Skeletal muscle cell (primary cell): ENCODE data around the gene PIGP.
"Not testable (repeated sequence)": the region's sequence is repeated elsewhere in the genome, so short reads cannot be mapped to it uniquely, and the experiment has no call there.

ENCODE experiments used
- DNase-seq: peaks from one replicate; pipeline ENCODE4 v3.0.0-alpha.2; 2010; ENCODE audit warnings: low read depth
- H3K4me3 ChIP-seq: 2 replicates; pipeline ENCODE4 v1.5.1; 2011; ENCODE audit warnings: low read depth, mild to moderate bottlenecking, control low read depth, low read length, moderate library complexity

Gene PIGP

DNA sequence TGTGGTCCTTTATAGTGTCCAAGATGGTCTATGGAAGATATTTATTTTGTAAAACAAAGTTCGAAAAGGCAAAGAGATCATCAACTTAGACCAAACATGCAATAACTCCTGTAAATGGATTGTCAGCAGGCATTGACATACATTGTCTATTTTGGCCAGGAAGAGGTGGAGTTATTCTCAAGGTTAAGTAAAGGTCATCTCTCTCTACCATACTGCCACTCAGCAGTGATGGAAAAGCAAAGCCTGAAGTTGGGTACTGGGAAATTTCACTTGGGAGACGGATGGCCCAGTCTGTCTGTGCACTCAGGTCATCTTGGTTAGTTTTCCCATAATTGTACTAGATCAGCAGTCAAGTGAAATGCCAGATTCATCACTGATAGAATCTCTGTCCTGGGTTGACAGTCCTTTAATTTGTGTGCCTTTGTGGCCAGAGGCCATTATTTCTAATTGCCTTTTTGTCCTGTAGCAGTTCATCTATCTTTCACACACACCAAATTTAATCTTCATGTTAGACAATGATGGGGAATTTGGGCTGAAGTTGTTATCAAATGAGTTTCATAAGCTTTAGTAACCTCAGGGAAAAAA is 17.5 kb downstream of the PIGP start:
- H3K4me3 ChIP-seq, result no peak overlapping the region
- no peak for DNase-seq

DNA sequence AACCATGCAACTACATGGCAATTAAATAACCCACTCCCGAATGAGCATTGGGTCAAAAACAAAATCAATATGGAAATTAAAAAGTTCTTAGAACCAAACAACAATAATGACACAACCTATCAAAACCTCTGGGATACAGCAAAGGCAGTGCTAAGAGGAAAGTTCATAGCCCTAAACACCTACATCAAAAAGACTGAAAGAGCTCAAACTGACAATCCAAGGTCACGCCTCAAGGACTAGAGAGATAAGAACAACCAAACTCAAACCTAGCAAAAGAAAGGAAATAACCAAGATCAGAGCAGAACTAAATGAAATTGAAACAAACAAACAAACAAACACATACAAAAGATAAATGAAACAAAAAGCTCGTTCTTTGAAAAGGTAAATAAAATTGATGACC is 23.1 kb downstream of the PIGP start:
- H3K4me3 ChIP-seq, DNase-seq: not testable (repeated sequence)

DNA sequence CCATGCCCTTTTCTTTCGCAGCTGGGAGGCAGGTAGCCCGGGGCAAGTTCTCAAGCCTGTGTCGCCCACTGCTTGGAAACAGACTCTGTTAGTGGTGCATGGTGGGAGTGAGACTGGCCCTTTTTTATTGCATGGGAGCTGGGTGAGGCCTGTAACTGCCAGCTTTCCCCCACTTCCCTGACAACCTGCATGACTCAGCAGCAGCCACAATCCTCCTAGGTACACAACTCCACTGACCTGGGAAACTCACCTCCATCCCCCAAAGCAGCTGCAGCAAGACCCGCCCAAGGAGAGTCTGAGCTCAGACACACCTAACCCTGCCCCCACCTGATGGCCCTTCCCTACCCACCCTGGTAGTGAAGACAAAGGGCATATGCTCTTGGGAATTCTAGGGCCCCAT is 25.8 kb downstream of the PIGP start:
- no peak overlapping the region for H3K4me3 ChIP-seq
- no peak for DNase-seq

DNA sequence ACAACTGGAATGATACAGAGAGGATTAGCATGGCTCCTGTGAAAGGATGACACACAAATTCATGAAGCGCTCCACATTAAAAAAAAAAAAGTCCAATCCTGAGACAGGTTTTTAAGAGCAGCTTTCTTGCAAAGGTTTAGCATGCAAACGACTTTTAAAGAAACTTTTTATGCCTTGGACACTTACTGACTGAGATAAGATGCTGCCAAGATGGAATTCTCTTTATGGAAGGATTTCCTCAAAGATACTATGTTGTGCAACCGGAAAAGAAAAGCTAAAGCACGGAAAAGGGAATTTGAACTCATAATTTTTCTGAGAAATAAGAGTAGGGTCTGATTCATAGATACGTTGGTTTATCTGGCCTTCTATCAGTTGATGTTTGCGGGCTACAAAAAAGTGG is 27.3 kb downstream of the PIGP start:
- no peak overlapping the region for H3K4me3 ChIP-seq
- DNase-seq, result no peak

DNA sequence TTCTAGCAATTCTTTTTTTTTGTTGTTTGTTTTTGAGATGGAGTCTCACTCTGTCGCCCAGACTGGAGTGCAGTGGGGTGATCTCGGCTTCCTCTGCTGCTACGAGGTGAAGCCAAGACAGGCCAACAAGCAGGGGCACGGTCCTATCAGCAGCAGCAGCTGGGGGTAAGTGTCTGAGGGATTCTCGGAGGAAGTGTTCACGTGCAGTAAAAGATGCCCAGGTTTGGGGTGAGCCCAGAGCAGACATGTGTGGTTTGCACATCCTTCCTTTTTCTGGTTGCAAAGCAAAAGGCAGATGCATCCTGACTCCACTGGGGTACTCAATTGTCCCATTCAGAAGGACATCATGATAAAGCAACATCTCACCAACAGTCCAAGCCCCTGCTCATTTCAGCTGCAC is 27.7 kb downstream of the PIGP start:
- no peak for DNase-seq
- H3K4me3 ChIP-seq, result no peak overlapping the region

DNA sequence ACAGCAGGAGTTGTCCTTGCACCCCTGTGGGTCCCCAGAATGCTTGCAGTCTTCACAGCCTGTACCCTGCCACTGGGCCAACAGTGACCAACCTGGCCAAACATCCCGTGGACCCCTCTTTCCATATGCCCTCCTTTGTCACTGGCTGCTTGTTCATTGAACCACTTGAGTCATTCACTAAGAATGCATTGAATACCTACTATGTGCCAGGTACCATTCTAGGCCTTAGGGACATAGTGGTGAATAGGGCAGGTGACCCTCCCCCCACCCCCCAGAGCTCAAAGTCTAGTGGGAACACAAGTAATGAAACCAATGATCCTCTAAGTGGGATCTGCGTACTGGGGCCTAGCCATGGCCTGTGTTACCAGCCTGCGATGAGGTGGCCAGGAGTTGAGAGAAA is 28.2 kb downstream of the PIGP start:
- H3K4me3 ChIP-seq, result no peak overlapping the region
- DNase-seq, result no peak

DNA sequence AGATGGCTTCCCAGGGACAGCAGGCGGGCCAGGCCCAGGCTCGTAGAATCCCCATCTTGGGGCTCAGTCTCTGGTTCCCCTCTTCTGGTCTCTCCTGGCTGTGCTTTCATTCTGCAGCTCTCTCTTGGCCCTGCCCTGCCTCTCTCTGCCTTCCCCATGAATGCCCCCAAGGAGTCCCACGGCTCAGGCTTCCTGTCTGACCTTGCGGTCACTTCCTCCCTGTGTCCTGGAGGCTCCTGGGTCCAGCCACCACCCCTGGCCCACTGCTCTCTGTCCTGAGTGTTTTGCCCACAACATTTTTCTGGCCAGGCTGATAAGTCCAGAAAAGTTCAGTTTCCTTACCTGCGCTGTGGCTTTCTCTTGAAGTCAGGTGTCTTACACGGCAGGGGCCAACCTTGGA is 29.1 kb downstream of the PIGP start:
- H3K4me3 ChIP-seq, result no peak overlapping the region
- no peak for DNase-seq

DNA sequence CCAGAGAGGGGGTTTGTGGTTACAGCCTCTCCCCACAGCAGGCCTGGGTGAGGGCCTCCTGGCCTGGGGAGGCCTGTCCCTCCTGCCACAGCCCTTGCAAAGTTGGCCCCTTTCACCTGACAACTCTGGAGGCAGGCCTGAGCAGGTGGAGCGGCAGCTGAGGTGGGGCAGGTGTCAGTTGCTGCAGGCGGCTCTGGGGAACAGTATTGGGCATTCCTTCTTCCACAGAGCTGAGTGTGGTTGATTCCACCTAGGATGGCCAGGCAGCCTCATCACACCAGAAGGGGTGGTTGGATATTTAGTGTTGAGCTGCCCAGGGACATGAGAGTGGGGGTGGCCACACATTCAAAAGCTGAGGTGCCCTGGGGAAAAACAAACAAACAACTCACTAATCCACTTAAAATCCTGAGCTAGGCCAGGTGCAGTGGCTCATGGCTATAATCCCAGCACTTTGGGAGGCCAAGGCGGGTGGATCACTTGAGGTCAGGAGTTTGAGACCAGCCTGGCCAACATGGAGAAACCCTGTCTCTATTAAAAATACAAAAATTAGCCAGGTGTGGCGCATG is 31.1 kb downstream of the PIGP start:
- DNase-seq, result no peak
- H3K4me3 ChIP-seq, result no peak overlapping the region

DNA sequence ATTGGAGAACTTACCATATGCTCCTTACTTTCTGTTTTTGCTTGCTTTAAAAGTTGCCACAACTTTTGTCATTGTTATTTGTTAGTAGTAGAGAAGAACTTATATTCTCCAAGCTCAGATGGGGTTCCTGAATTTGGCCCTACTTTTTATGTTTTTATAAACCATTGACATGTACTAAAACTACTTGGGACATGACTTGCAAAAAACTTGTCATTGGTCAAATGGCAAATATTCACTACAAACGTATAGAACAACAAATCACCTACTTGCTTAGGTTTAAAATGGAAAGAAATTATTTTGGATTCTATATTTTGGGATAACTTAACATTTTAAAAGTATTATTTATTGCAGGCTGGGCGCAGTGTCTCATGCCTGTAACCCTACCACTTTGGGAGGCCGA is 32.7 kb downstream of the PIGP start:
- DNase-seq, result no peak
- no peak overlapping the region for H3K4me3 ChIP-seq

DNA sequence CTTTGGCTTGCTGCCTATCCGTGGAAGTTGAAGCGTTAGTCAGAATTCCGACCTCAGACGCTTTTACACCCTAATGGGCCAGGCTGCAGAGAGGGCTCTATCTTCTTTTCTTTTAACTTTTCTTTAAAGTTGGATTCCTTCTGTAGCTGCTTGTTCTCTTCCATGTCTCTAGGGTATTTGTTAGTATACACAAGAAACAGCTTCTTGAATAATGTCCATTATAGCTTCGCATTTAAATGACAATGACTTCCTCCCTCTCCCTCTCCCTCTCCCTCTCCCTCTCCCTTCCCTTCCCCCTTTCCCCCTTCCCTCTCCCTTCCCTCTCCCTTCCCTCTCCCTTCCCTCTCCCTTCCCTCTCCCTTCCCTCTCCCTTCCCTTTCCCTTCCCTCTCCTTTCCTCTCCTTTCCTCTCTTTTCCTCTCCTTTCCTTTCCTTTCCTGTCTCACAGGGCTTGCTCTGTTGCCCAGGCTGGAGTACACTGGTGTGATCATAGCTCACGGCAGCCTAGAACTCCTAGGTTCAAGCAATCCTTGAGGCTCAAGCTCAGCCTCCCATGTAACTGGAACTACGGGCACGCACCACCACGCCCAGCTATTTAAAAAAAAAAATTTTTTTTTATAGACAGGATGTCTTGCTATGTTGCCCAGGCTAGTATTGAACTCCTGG is 33.3 kb downstream of the PIGP start:
- DNase-seq, result no peak
- H3K4me3 ChIP-seq, result no peak overlapping the region

DNA sequence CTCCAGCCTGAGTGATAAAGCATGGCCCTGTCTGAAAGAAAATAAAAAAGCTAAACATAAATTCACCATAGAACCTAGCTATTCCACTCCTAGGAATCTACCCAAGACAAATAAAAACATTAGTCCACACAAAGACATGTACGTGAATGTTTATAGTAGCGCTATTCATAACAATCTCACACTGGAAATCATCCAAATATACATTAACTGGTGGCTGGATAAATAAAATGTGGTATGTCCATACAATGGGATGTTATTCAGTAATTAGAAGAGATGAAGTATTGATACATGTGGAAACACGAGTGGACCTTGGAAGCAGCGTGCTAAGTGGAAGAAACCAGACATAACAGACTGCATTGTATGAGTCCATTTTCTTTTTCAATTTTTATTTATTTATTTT is 36.7 kb downstream of the PIGP start:
- H3K4me3 ChIP-seq, result no peak overlapping the region
- no peak for DNase-seq

DNA sequence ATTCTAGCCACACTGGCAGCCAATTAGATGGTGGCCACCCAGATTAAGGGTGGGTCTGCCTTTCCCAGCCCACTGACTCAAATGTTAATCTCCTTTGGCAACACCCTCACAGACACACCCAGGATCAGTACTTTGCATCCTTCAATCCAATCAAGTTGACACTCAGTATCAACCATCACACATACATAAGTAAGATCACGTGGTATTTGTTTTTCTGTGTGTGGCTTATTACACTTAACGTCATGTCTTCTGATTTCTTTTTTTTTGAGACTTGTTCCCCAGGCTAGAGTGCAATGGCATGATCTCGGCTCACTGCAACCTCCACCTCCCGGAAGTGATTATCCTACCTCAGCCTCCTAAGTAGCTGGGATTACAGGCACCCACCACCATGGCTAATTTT is 38.5 kb downstream of the PIGP start:
- not testable (repeated sequence) for H3K4me3 ChIP-seq, DNase-seq

DNA sequence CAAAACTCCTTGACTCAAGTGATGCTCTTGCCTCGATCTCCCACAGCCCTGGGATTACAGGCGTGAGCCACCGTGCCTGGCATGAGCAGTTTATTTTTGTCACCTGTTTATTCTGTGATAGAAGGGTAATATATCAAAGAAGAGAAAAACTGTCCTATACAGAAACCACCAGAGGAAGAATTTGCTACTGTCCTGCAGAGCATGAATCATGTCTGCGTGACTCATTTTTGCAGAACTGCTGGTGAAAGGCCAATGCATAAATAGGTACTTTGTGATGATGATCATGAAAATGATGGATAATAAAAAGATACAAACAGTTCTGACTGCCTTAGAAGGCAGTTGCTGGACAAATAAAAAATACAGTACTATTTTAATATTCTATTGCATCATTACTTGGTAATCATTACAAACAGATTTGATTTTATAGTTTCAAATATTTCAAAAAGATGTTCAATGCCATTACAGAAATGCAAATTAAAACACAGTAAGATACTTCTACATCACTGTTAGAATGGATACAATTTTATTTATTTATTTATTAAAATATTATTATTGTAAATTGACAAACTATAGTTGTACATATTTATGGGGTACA is 39.9 kb downstream of the PIGP start:
- no peak overlapping the region for H3K4me3 ChIP-seq
- DNase-seq, result peak; percentile 45

DNA sequence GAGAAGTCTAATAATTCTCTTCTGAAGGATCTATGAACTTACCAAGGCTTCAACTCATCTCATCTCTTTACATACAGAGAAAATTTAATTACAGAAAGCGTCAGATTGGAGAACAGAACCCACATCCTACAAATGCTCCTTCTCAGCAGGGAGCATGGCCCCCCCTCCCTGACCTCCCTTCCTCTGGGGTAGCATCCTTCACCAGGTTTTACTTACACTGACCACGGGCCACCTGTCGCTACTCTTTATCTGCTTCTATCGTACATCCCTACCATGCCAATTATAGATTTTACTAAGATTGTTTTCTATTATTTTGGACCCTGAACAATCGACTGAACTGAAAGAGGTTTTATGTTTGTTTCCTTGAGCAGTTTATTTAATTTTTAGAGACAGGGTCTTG is 40.6 kb downstream of the PIGP start:
- no peak overlapping the region for H3K4me3 ChIP-seq
- DNase-seq, result no peak

DNA sequence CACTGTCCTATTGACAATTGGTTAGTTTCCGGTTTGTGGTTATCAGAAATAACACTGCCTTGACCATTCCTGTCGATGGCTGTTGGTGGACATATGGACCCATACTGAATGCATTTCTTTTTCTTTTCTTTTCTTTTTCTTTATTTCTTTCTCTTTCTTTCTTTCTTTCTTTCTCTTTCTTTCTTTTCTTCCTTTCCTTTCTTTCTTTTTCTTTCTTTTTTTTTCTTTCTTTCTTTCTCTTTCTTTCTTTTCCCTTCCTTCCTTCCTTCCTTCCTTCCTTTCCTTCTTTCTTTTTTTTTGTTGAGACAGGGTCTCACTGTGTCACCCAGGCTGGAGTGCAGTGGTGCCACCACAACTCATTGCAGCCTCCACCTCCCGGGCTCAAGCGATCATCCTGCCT is 42.0 kb downstream of the PIGP start:
- DNase-seq, result no peak
- no peak overlapping the region for H3K4me3 ChIP-seq

DNA sequence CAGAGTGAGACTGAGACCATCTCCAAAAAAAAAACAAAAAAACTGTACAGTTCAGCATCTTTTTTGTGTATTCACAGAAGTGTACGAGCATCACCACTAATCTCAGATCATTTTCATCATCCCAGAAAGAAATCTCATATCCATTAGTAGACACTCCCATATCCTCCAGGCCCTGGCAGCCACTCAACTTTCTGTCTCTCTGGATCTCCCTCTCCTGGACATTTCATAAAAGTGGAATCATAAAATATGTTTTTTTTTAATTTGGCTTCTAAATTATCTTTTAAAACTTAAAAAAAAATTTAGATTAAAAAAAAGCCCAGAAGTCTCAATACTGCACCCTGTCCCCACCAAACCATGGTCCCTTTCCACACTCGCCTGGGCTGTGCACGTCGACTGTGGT is 44.3 kb downstream of the PIGP start:
- no peak for DNase-seq
- no peak overlapping the region for H3K4me3 ChIP-seq

DNA sequence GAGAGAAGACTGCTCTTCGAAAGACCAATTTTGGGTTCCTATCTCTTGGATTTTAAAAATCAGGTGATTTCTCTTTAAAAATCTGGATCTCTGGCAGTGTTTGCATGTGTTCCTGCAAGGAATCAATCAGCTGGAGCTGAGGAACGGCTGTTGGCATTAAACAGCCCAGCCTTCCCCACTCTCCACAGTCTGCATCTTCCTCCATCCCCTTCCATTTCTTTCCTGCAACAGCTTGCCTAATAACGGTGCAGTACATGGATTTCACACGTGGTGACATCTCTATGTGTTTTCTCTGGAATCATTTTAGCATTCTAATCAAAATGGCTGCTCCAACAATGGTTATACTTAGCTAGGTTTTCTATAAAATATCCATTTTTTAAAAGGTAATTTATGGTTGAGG is 46.4 kb downstream of the PIGP start:
- H3K4me3 ChIP-seq, result no peak overlapping the region
- DNase-seq, result no peak

DNA sequence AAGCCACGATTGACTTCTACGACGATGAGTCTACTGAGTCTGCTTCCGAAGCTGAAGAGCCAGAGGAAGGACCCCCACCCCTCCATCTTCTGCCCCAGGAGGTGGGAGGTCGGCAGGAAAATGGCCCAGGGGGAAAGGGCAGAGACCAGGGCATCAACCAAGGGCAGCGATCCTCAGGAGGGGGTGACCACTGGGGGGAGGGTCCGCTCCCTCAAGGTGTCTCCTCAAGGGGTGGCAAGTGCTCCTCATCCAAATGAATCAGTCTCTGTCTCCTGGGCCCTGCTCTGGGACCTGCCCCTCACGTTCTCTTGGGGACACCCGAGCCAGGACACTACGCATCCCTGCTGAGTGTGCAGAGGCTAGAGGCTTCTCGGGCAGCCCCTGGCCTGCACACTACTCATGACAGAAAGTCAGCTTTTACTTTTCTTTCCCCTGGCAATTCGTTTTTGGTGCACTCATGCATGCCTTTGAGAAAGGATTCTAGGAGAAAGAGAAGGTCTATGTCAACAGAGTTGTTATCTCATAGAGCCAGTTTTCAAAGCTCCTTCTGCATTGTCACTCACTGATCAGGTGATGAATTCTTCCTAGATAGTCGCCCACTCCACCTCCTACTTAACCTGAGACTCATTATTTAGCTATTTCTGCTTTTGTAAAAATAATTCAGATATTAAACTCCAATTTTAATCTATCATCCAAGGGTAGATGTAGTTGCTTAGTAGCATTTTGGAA is 54.8 kb downstream of the PIGP start:
- DNase-seq, result no peak
- no peak overlapping the region for H3K4me3 ChIP-seq
